Astrocyte (in vitro differentiated cells and primary cell): ENCODE results near the gene ENOX1.

Experiments used
- CTCF ChIP-seq: IDR thresholded peaks from 2 replicates; pipeline ENCODE4 v1.5.1; 2011; ENCODE audit warnings: low read depth, mild to moderate bottlenecking, inconsistent platforms, low read length, moderate library complexity; ENCODE audit not compliant: insufficient read depth
- EZH2 ChIP-seq: IDR thresholded peaks from 2 replicates; pipeline ENCODE4 v1.6.1; 2012; ENCODE audit warnings: mild to moderate bottlenecking, low read length, inconsistent platforms; ENCODE audit not compliant: insufficient read depth

- TF ChIP-seq CTCF (no peak), EZH2 (no peak)
Observed at GRCh38 chr13:43727856-43728255, 58.9 kb downstream of the ENOX1 start.
